Glomerular visceral epithelial cell (primary cell): ENCODE data around the gene PDE4DIP.
"Not testable (repeated sequence)": the region's sequence is repeated elsewhere in the genome, so short reads cannot be mapped to it uniquely, and the experiment has no call there.

Experiments used
- DNase-seq: peaks from one replicate; pipeline ENCODE4 v3.0.0-alpha.2; 2016; ENCODE audit errors: extremely low spot score

Gene PDE4DIP

DNA sequence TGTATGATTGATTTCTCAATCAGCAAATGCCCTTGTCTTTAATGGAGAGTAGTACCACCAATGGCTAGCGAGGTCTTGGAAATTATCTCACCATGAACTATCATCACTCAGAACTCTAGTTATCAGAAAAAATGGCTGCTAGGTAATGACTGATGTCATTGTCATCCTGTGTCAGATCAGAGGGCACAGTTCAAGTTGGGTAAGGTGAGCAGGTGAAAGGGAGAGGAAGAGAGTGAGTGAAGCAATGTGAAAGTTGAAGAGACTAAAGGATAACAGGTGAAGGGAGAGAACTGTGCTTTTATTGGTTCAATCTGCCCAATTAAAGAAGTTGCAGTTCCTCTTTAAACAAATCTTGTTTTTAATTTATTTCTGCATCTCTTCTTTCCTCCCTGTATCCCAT is 76.8 kb downstream of the PDE4DIP start:
- DNase-seq: not testable (repeated sequence)

- DNase-seq: not testable (repeated sequence)
Measured at GRCh38 chr1:148923798-148924197, 79.6 kb downstream of the PDE4DIP start.

GRCh38 chr1:148927645-148928044 is 83.4 kb downstream of the PDE4DIP start:
- DNase-seq: not testable (repeated sequence)

DNA sequence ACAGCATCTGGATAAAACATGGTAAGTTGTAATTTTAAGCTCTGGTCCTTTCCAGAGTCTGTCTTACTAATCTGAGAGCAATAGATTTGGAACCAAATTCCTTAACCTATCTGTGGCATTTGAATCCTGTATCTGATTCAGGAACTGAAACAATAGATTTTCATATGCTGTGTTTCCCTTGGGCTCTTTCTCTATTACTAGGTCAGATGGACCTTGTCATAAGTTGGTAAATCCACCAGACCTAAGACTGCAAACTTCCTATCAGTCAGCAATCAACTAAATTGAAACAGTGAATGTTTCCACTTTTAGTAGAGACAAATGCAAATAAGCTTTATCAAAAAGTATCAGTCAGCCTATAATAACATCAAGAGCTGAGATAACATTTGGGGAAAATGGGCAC is 85.0 kb downstream of the PDE4DIP start:
- DNase-seq: not testable (repeated sequence)

- not testable (repeated sequence) for DNase-seq
Measured at GRCh38 chr1:148935381-148936002, 91.3 kb downstream of the PDE4DIP start.

- DNase-seq: not testable (repeated sequence)
Measured at GRCh38 chr1:148942906-148943305, 98.7 kb downstream of the PDE4DIP start.

DNA sequence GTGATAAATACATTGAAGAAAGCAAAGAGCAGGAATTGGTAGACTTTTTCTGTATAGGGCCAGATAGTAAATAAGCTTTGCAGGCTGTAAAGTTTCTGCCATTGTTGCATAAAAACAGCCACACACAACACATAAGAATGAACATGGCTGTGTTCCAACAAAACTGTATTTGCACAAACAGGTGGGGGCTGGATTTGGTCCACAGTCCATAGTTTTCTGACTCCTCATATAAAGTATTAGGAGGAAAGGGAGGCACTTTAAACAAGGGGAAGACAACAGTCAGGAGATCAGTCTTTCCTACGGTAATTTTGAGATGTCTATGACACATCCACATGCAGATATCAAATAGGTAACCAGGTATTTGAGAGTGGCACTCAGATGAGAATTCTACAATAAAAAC is 100.9 kb downstream of the PDE4DIP start:
- not testable (repeated sequence) for DNase-seq

- DNase-seq: not testable (repeated sequence)
Measured at GRCh38 chr1:148948768-148949167, 104.5 kb downstream of the PDE4DIP start.

- DNase-seq: peak; percentile 87
Measured at GRCh38 chr1:148951336-148952227, 107.4 kb downstream of the PDE4DIP start.

GRCh38 chr1:148952253-148952937 is 108.2 kb downstream of the PDE4DIP start:
- DNase-seq: not testable (repeated sequence)

GRCh38 chr1:148952938-148953616 is 108.8 kb downstream of the PDE4DIP start:
- DNase-seq: peak; percentile 18

GRCh38 chr1:148953730-148954129 is 109.5 kb downstream of the PDE4DIP start:
- DNase-seq: not testable (repeated sequence)

DNA sequence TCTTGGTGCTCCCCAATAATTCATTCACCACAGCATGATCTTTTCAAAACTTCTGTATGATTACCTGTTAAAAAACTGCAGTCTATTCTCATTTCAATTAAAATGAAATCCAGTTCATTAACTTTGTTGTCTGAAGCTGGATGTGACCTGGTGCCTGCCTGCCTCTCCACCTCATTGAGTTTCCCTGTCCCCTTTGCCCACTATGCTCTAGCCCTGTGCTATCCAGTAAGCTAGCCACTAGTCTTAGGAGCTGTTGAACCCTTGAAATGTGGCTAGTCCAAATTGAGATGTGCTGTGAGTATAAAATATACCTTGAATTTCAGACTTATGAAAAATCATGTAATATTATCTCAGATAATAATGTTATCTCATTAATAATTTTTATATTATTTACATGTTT is 114.1 kb downstream of the PDE4DIP start:
- DNase-seq: not testable (repeated sequence)

DNA sequence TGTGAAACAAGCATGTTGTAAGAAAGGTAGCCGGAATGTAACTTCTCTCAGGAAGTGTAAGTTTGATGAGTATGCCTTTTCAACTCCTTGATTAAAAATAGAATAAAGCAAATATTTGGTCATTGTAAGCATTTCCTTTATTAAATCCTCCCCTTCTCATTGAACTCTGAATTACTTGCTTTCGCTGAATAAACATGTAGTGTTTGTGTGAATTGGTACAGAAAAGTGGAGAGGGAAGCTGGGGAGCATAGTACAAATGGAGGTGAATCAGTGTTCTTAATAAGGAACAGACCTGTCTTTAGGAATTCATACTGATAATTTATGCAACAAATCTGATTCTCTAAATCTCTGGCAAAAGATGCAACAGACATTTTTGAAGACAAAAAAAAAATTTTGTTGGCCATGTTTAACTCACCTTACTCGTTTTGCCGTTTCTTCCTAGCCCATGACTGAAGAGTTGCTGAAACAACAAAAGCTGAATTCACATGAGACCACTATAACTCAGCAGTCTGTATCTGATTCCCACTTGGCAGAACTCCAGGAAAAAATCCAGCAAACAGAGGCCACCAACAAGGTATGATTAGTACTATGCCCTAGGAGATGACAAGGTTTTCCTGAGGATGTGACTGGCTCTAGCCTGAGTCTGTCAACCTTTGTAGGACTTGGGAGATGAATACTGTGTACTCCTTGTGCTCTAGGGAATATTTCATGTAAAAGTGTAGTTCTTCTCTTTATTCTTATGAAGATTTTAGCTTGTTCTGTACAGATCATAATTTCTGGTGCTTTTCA is 116.2 kb downstream of the PDE4DIP start:
- not testable (repeated sequence) for DNase-seq

DNA sequence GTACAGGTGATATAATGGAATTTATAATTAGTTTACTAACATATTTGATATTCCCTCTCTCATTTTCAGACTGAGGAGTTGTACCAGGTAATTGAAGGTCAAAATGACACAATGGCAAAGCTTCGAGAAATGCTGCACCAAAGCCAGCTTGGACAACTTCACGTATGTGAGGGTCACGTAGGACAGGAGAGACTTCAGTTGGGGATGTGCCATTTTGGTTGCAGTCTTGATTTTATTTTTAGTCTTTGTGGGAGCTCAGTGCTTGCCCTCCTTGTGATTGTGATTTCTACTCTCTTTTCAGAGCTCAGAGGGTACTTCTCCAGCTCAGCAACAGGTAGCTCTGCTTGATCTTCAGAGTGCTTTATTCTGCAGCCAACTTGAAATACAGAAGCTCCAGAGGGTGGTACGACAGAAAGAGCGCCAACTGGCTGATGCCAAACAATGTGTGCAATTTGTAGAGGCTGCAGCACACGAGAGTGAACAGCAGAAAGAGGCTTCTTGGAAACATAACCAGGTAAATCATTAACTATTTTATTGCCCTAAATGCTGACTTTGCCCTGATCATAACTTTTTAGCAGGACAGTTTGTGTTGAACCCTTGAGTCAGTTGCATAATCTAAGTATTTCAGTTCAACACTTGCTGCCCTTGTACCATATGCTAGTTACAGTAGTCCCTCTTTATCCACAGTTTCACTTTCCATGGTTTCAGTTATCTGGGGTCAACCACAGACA is 118.1 kb downstream of the PDE4DIP start:
- not testable (repeated sequence) for DNase-seq

GRCh38 chr1:148966084-148966483 is 121.9 kb downstream of the PDE4DIP start:
- DNase-seq: not testable (repeated sequence)

DNA sequence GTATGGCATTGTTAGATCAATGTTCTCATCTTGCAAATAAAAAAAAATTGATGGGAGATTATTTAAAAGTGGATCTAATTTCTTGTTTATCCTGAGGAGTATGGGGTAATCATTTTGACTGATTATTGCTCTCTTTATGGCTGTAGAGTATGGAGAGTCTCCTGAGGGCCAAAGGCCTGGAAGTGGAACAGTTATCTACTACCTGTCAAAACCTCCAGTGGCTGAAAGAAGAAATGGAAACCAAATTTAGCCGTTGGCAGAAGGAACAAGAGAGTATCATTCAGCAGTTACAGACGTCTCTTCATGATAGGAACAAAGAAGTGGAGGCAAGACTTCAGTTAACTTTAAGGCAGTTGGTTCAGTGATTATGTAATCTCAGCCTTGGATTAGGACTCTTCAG is 123.4 kb downstream of the PDE4DIP start:
- not testable (repeated sequence) for DNase-seq

DNA sequence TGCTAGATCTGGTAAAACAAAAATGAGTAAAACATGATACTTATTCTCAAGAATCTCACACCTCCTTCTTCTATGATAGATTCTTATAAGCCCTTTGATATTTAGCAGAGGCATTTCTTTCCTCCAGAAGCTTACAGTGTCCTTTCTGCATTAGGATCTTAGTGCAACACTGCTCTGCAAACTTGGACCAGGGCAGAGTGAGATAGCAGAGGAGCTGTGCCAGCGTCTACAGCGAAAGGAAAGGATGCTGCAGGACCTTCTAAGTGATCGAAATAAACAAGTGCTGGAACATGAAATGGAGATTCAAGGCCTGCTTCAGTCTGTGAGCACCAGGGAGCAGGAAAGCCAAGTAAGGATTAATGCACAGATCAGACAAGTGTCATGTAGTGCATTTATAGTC is 124.5 kb downstream of the PDE4DIP start:
- not testable (repeated sequence) for DNase-seq

- DNase-seq: not testable (repeated sequence)
Measured at GRCh38 chr1:148969126-148969525, 124.9 kb downstream of the PDE4DIP start.

DNA sequence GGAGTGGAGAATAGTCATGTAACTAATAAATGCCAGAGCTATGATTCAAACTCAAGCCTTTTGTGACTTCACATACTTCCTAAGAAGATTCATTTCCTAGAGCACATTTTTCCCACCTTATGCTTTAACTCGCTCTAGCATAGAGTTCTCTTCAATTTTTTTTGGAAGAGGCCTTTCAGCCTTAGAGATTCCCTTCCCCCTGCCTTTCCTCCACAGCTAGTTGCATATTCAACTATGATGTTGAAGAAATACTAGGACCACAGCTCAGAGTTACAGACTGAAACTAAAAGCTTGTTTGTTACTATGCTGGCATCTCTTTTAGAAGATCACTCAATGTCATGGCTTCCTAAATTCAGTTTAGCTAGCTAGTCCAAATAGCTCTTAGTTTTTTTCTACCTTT is 131.2 kb downstream of the PDE4DIP start:
- DNase-seq: peak; percentile 5
